K562 (cell line): ENCODE data around the gene SYNGR3. TPM values are rescaled to one million over a fixed set of nuclear protein-coding genes. Genes with fewer than 3 reads are reported as not detected.

Experiments used
- CBFB ChIP-seq: sonication (generic); formaldehyde crosslinking; IDR thresholded peaks from 2 replicates; pipeline ENCODE4 v1.4.0; 2020; ENCODE audit warnings: mild to moderate bottlenecking, missing genetic modification reagents
- CC2D1A ChIP-seq: fragments of 450-650 bp; IDR thresholded peaks from 2 replicates; pipeline ENCODE4 v1.6.1; 2017; ENCODE audit warnings: mild to moderate bottlenecking
- CTCF ChIP-seq, 3 experiments: IDR thresholded peaks in 2 of 3; conservative IDR thresholded peaks in 1 of 3; 2 replicates each; pipeline ENCODE4 v1.5.1; 2011 to 2012; ENCODE audit warnings: low read length in 3 of 3, mild to moderate bottlenecking in 3 of 3, control low read depth in 2 of 3, improper control_type of control experiment in 1 of 3, inconsistent platforms in 1 of 3, low read depth in 1 of 3, mixed read lengths in 1 of 3, moderate library complexity in 1 of 3; ENCODE audit not compliant: insufficient read depth in 2 of 3
- FOXJ2 ChIP-seq: fragments of 200-800 bp; sonication (Bioruptor generic); IDR thresholded peaks from 2 replicates; pipeline ENCODE4 v1.6.1; 2016; ENCODE audit warnings: missing genetic modification characterization, missing compliant biosample characterization
- FOXK1 ChIP-seq: sonication (generic); formaldehyde crosslinking; IDR thresholded peaks from 2 replicates; pipeline ENCODE4 v1.8.0; 2022; ENCODE audit warnings: missing genetic modification reagents, mild to moderate bottlenecking, borderline replicate concordance
- HDAC6 ChIP-seq: IDR thresholded peaks from 2 replicates; pipeline ENCODE4 v1.6.1; 2012; ENCODE audit warnings: low read depth, mild to moderate bottlenecking, control low read depth, inconsistent platforms, low read length, moderate library complexity
- HDAC8 ChIP-seq: fragments of 450-650 bp; IDR thresholded peaks from 2 replicates; pipeline ENCODE4 v1.6.1; 2016; ENCODE audit warnings: mild to moderate bottlenecking, missing genetic modification characterization, moderate library complexity, missing compliant biosample characterization
- HNRNPLL ChIP-seq: fragments of 200-400 bp; formaldehyde crosslinking; IDR thresholded peaks from 2 replicates; pipeline ENCODE4 v1.6.1; 2017; ENCODE audit warnings: low read length, low read depth, mild to moderate bottlenecking; ENCODE audit not compliant: poor library complexity, severe bottlenecking
- HSF4 ChIP-seq: fragments of 250-450 bp; sonication (Bioruptor Pico); IDR thresholded peaks from 2 replicates; pipeline ENCODE4 v2.1.2; 2022; ENCODE audit warnings: mild to moderate bottlenecking, moderate library complexity, borderline replicate concordance
- MAX ChIP-seq: sonication (generic); formaldehyde crosslinking; IDR thresholded peaks from 2 replicates; pipeline ENCODE4 v1.9.0; 2022; ENCODE audit warnings: mild to moderate bottlenecking, missing genetic modification reagents
- MNT ChIP-seq, 2 experiments: fragments of 450-650 bp; conservative IDR thresholded peaks; 2 replicates each; pipeline ENCODE4 v1.6.1; 2017; ENCODE audit warnings: mild to moderate bottlenecking in 2 of 2, moderate library complexity in 2 of 2
- NCOA2 ChIP-seq, 2 experiments: fragments of 450-650 bp; IDR thresholded peaks; 2 replicates each; pipeline ENCODE4 v1.6.1; 2018; ENCODE audit warnings: mild to moderate bottlenecking in 2 of 2, moderate library complexity in 1 of 2; ENCODE audit not compliant: partially characterized antibody in 2 of 2
- NELFE ChIP-seq: IDR thresholded peaks from 2 replicates; pipeline ENCODE4 v1.6.1; 2011; ENCODE audit warnings: mild to moderate bottlenecking; ENCODE audit not compliant: insufficient read depth, insufficient read length
- NFE2 ChIP-seq: IDR thresholded peaks from 2 replicates; pipeline ENCODE4 v1.6.1; 2014; ENCODE audit warnings: antibody characterized with exemption, low read depth
- NFRKB ChIP-seq: fragments of 450-650 bp; IDR thresholded peaks from 2 replicates; pipeline ENCODE4 v1.6.1; 2016; ENCODE audit warnings: low read depth
- PPARD ChIP-seq: fragments of 250-450 bp; sonication (Bioruptor Pico); IDR thresholded peaks from 2 replicates; pipeline ENCODE4 v1.8.0; 2022; ENCODE audit warnings: inconsistent platforms, mild to moderate bottlenecking, moderate library complexity
- WHSC1 ChIP-seq: IDR thresholded peaks from one replicate; pipeline ENCODE4 v1.6.1; 2012; ENCODE audit warnings: low read length, control low read depth, inconsistent platforms
- ZKSCAN1 ChIP-seq: fragments of 150-350 bp; IDR thresholded peaks from 2 replicates; pipeline ENCODE4 v1.6.1; 2016; ENCODE audit warnings: low read depth, low read length
- ZNF395 ChIP-seq: fragments of 200-800 bp; sonication (Bioruptor generic); IDR thresholded peaks from 2 replicates; pipeline ENCODE4 v1.6.1; 2017; ENCODE audit warnings: missing genetic modification characterization, missing compliant biosample characterization
- ZNF431 ChIP-seq: sonication (generic); formaldehyde crosslinking; IDR thresholded peaks from 2 replicates; pipeline ENCODE4 v1.8.0; 2022; ENCODE audit warnings: mild to moderate bottlenecking, missing genetic modification reagents
- ZNF639 ChIP-seq, 2 experiments: fragments of 200-800 bp in 1 of 2; sonication (Bioruptor generic) in 1 of 2; sonication (generic) in 1 of 2; formaldehyde crosslinking in 1 of 2; IDR thresholded peaks in 1 of 2; conservative IDR thresholded peaks in 1 of 2; 2 replicates each; pipeline versions ENCODE4 v1.5.0 to v1.6.1; 2016 to 2020; ENCODE audit warnings: missing compliant biosample characterization in 1 of 2, missing genetic modification characterization in 1 of 2, missing genetic modification reagents in 1 of 2
- ZNF75A ChIP-seq: fragments of 450-650 bp; formaldehyde crosslinking; IDR thresholded peaks from 2 replicates; pipeline ENCODE4 v1.4.0; 2020; ENCODE audit warnings: mild to moderate bottlenecking
- ZNF778 ChIP-seq: fragments of 450-650 bp; formaldehyde crosslinking; IDR thresholded peaks from 2 replicates; pipeline ENCODE4 v1.4.0; 2020; ENCODE audit warnings: mild to moderate bottlenecking, moderate library complexity
- polyA plus RNA-seq, 8 experiments: library from polyadenylated mRNA; depleted of rRNA in 4 of 8; stranded (reverse) in 5 of 8; unstranded in 3 of 8; fragments of >200 nt; fragmentation: Nextera tagmentation in 2 of 8; fragmentation: Illumina TruSeq in 1 of 8; extraction: Ambion mirVana in 2 of 8; extraction: Trizol in 1 of 8; gene quantifications; 2 replicates each; pipeline versions ENCODE4 v1.2.1 to v1.2.3, GENCODE V29; 2011 to 2014; ENCODE audit warnings: inconsistent platforms in 1 of 8, missing spikeins in 1 of 8
- total RNA-seq, 7 experiments: library from RNA; depleted of rRNA in 6 of 7; stranded (reverse); fragments of >200 nt in 6 of 7; fragmentation: Illumina TruSeq in 2 of 7; extraction: Trizol in 2 of 7; gene quantifications; 2 replicates each; pipeline versions ENCODE4 v1.2.1 to v1.2.3, GENCODE V29; 2011 to 2021; ENCODE audit warnings: low replicate concordance in 1 of 7

SYNGR3 gene
- total and polyA plus RNA-seq, 9 of the 15 experiments (the other 6 are each of a cell fraction or from before 2014, with no cell fraction given): 3.7 to 69.2 (median 36.3) TPM

GRCh38 chr16:1993731-1994131, 4.0 kb downstream of the SYNGR3 start (continued):
- TF ChIP-seq CTCF (IDR thresholded peaks at IDR 0.05 in 2 of 3, conservative IDR thresholded peaks at IDR 0.05 in 1 of 3; ENCODE audit: insufficient read depth in 2 of 3, low read depth in 1 of 3, low read length in 3 of 3) (no peak), HSF4 (CRISPR knock-in tag) (no peak), ZNF431 (CRISPR knock-in tag) (no peak), NELFE (no peak), ZKSCAN1 (no peak), NFRKB (no peak), CC2D1A (no peak), NFE2 (no peak), WHSC1 (no peak), CBFB (CRISPR knock-in tag) (no peak), HNRNPLL (no peak), ZNF639 (CRISPR knock-in tag; conservative IDR thresholded peaks at IDR 0.05 in 1 of 2, IDR thresholded peaks at IDR 0.05 in 1 of 2) (0 out of 4 replicates have a peak, but pooled peaks of 1 of the 2 experiments have one; percentile 40), MNT (conservative IDR thresholded peaks at IDR 0.05) (no peak), NCOA2 (IDR thresholded peaks at IDR 0.05; ENCODE audit: partially characterized antibody in 2 of 2) (no peak), PPARD (CRISPR knock-in tag) (no peak), MAX (CRISPR knock-in tag) (no peak), HDAC8 (tag) (peak; percentile 82), ZNF778 (CRISPR knock-in tag) (no peak), ZNF75A (CRISPR knock-in tag) (no peak), FOXJ2 (tag) (no peak), ZNF395 (CRISPR knock-in tag) (peak; percentile 58; the same call in 1 of the 2 replicates), FOXK1 (CRISPR knock-in tag) (no peak; the same call in 1 of the 2 replicates), HDAC6 (no peak)
